A673 (cell line): ENCODE measurements around the gene SLCO3A1. TPM values are rescaled to one million over a fixed set of nuclear protein-coding genes. Genes with fewer than 3 reads are reported as not detected.

Experiments used
- BruUV-seq: library from RNA; stranded (reverse); fragments of 400-500 nt; replicated peaks from 2 replicates; lab custom pipeline; 2021; lab: Mats Ljungman, UMichigan
- CTCF ChIA-PET: fragments of 300-600 bp; sonication (Branson Sonifier 250); formaldehyde crosslinking; loops from one replicate; lab custom pipeline; 2022; ENCODE audit warnings: antibody characterized with exemption; lab: Charles Lee
- POLR2A ChIA-PET: fragments of 300-600 bp; sonication (Branson Sonifier 250); formaldehyde crosslinking; loops from one replicate; lab custom pipeline; 2022; ENCODE audit warnings: antibody characterized with exemption; ENCODE audit not compliant: low non-redundant PET; lab: Charles Lee
- DNase-seq: peaks from one replicate; pipeline ENCODE4 v3.0.0-alpha.2; 2015; ENCODE audit warnings: low spot score
- H3K27ac ChIP-seq: fragments of 200-600 bp; sonication (generic); 2 replicates; pipeline ENCODE4 v1.5.1; 2016; ENCODE audit warnings: mixed run types, low read depth, mild to moderate bottlenecking, mixed read lengths, antibody characterized with exemption, low read length; ENCODE audit not compliant: poor library complexity, severe bottlenecking
- H3K27me3 ChIP-seq: fragments of 200-600 bp; sonication (generic); replicated peaks from 2 replicates; pipeline ENCODE4 v1.6.1; 2017; ENCODE audit warnings: mixed run types, low read depth, mild to moderate bottlenecking, mixed read lengths, antibody characterized with exemption, low read length; ENCODE audit not compliant: insufficient read depth, poor library complexity
- H3K36me3 ChIP-seq: fragments of 200-600 bp; sonication (generic); 2 replicates; pipeline ENCODE4 v1.6.1; 2016; ENCODE audit warnings: mixed run types, mild to moderate bottlenecking, mixed read lengths, antibody characterized with exemption, low read length; ENCODE audit not compliant: insufficient read depth, poor library complexity, severe bottlenecking
- H3K4me1 ChIP-seq: fragments of 200-600 bp; sonication (generic); 2 replicates; pipeline ENCODE4 v1.6.1; 2017; ENCODE audit warnings: mixed run types, mild to moderate bottlenecking, mixed read lengths, antibody characterized with exemption, low read length; ENCODE audit not compliant: insufficient read depth, poor library complexity, severe bottlenecking
- H3K4me3 ChIP-seq: fragments of 200-600 bp; sonication (generic); 2 replicates; pipeline ENCODE4 v1.5.1; 2016; ENCODE audit warnings: low read depth, mixed run types, mild to moderate bottlenecking, mixed read lengths, low read length; ENCODE audit not compliant: poor library complexity, severe bottlenecking
- H3K9me3 ChIP-seq: fragments of 200-600 bp; sonication (generic); 2 replicates; pipeline ENCODE4 v1.6.1; 2016; ENCODE audit warnings: mixed run types, low read depth, mild to moderate bottlenecking, mixed read lengths, antibody characterized with exemption, low read length; ENCODE audit not compliant: poor library complexity, severe bottlenecking
- EZH2 ChIP-seq: fragments of 200-600 bp; sonication (generic); IDR thresholded peaks from 2 replicates; pipeline ENCODE4 v1.6.1; 2017; ENCODE audit warnings: borderline replicate concordance, low read depth, mild to moderate bottlenecking, mixed read lengths, antibody characterized with exemption, low read length; ENCODE audit not compliant: poor library complexity, severe bottlenecking
- intact Hi-C: fragments of 100-400 bp; cut with micrococcal nuclease; formaldehyde crosslinking; loops from one replicate; pipeline ENCODE4 v1.10.0; 2022; ENCODE audit not compliant: unreplicated experiment
- total RNA-seq: library from RNA; stranded (reverse); gene quantifications from 2 replicates; pipeline ENCODE4 v1.2.3, GENCODE V29; 2021
- TF ChIP-seq, protein P1 (sequence below): fragments of 300-800, 200-600 bp; sonication (generic); conservative IDR thresholded peaks from 2 replicates; pipeline ENCODE4 v1.5.1; 2017; ENCODE audit warnings: low read depth, mild to moderate bottlenecking, antibody characterized with exemption, low read length, moderate library complexity, mixed read lengths

SLCO3A1 gene
- total RNA-seq, 1 experiment from 2014 or later, result 16.6 TPM

DNA sequence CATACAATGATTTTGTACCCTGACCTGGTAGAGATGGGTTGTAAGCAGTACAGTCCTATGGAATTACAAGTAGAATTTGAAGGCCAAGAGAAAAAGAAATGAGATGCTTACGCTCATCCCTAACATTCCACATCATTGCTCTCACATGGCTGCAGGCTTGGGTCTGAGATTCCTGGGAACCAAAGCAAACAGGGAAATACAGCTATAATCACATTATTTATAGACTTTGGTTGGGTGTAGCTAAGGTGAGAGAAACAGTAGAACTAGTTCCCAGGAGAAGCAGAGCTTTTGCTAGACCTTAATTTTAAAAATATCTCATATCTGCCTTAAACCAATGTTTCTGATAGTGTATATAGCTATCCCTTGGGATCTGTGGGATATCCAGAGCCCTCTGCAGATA, 51.4 kb downstream of the SLCO3A1 start:
- Histone ChIP-seq H3K27me3 (no peaks in the 10 kb centered on the region), H3K36me3 (no peaks in the 10 kb centered on the region), H3K9me3 (no peaks in the 10 kb centered on the region), H3K4me1 (no peaks in the 10 kb centered on the region), H3K4me3 (no peak overlapping the region), H3K27ac (no peak overlapping the region)
- TF ChIP-seq, protein P1, sequence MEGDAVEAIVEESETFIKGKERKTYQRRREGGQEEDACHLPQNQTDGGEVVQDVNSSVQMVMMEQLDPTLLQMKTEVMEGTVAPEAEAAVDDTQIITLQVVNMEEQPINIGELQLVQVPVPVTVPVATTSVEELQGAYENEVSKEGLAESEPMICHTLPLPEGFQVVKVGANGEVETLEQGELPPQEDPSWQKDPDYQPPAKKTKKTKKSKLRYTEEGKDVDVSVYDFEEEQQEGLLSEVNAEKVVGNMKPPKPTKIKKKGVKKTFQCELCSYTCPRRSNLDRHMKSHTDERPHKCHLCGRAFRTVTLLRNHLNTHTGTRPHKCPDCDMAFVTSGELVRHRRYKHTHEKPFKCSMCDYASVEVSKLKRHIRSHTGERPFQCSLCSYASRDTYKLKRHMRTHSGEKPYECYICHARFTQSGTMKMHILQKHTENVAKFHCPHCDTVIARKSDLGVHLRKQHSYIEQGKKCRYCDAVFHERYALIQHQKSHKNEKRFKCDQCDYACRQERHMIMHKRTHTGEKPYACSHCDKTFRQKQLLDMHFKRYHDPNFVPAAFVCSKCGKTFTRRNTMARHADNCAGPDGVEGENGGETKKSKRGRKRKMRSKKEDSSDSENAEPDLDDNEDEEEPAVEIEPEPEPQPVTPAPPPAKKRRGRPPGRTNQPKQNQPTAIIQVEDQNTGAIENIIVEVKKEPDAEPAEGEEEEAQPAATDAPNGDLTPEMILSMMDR, result no peak
- TF ChIP-seq EZH2, result no peak
- intact Hi-C loops, result no loop called here
- ChIA-PET CTCF (no interaction called here), POLR2A (no interaction called here)
- DNase-seq, result no peak
- BruUV-seq, result no TSS peak

GRCh38 chr15:91908391-91908790, 54.9 kb downstream of the SLCO3A1 start:
- TF ChIP-seq, protein P1, result no peak
- TF ChIP-seq EZH2, result no peak
- Histone ChIP-seq H3K9me3 (no peaks in the 10 kb centered on the region), H3K27ac (no peak overlapping the region), H3K36me3 (no peaks in the 10 kb centered on the region), H3K4me3 (no peak overlapping the region), H3K27me3 (no peaks in the 10 kb centered on the region), H3K4me1 (no peaks in the 10 kb centered on the region)
- no TSS peak for BruUV-seq
- CTCF ChIA-PET, result interaction anchor here (0.7 kb wide), 1 partner anchor 20 kb away, joined by 3 read pairs; no protein-coding TSS in a partner anchor
- no peak for DNase-seq
- POLR2A ChIA-PET, result no interaction called here
- intact Hi-C loops, result no loop called here

DNA sequence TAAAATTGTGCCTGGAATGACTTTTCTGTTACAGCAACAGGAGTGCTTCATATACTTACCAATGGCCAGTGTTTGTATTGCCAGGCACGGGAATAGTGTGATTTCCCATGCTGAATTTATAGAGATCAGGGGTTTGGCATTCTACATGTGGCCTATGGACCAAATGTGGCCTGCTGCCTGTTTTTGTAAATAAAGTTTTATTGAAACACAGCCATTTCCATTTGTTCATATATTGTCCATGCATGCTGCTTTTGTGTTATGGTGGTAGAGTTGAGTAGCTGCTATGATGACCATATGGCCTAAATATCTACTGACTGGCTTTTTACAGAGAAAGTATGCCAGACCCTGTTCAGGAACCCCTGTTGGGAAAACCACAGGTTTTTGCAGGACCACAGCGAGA, 55.6 kb downstream of the SLCO3A1 start:
- BruUV-seq, result no TSS peak
- CTCF ChIA-PET, result interaction anchor here (0.7 kb wide), 1 partner anchor 19 kb away, joined by 3 read pairs; no protein-coding TSS in a partner anchor
- Histone ChIP-seq H3K4me1 (no peaks in the 10 kb centered on the region), H3K36me3 (no peaks in the 10 kb centered on the region), H3K4me3 (no peak overlapping the region), H3K9me3 (no peaks in the 10 kb centered on the region), H3K27me3 (no peaks in the 10 kb centered on the region), H3K27ac (no peak overlapping the region)
- DNase-seq, result no peak
- intact Hi-C loops, result no loop called here
- POLR2A ChIA-PET, result no interaction called here
- TF ChIP-seq EZH2, result no peak
- TF ChIP-seq, protein P1, result no peak
